Measurements from ENCODE around the gene STK38L.

STK38L gene

DNA sequence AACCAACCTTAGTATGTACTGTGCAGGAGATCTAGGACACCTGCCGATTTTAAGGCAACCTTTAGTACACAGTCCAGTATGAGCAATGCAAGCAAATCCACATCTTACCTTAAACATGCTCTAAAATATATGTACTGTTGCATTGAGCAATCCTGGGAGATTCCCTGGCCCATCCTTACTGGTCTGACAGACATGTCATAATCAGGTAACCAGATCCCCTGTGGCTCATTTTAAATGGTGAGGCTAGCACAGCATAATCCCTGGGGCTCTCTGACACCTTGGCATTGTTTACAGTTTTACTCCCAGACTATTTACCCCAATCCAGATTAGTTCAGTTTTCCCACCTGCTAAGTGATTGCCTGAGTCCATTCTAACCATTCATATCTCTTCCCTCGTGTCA, 103.7 kb downstream of the STK38L start:
- no peak for DNase-seq (ENCODE audit: low read depth)

- DNase-seq (ENCODE audit: low read depth), result no peak
Measured at GRCh38 chr12:27351476-27351875, 107.4 kb downstream of the STK38L start.

DNA sequence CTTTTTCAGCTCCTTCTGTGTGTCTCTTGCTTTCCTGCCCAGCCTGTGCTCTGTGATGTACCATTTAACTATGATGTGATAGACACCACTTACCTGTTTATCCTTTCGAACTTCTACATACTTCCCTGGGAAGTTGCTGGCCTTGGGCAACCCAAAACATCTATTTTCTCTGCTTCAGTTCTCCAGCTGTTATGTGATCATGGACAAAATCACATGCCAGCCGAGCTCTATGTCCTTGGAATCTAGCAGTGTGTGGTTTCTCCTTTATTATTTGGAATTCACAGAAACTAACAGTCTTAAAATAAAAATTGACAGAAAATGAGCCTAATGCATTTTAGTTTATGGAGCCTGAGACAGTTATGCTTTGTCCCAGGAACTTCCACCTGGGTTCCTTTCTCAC, 111.4 kb downstream of the STK38L start:
- no peak for DNase-seq (ENCODE audit: low read depth)

GRCh38 chr12:27355979-27356378, 111.9 kb downstream of the STK38L start:
- no peak for DNase-seq (ENCODE audit: low read depth)

GRCh38 chr12:27359578-27360340, 115.7 kb downstream of the STK38L start:
- no peak for DNase-seq (ENCODE audit: low read depth)

- no peak for DNase-seq (ENCODE audit: low read depth)
Measured at GRCh38 chr12:27361372-27361771, 117.3 kb downstream of the STK38L start.

- DNase-seq (ENCODE audit: low read depth), result no peak
Measured at GRCh38 chr12:27366621-27367020, 122.5 kb downstream of the STK38L start.

DNA sequence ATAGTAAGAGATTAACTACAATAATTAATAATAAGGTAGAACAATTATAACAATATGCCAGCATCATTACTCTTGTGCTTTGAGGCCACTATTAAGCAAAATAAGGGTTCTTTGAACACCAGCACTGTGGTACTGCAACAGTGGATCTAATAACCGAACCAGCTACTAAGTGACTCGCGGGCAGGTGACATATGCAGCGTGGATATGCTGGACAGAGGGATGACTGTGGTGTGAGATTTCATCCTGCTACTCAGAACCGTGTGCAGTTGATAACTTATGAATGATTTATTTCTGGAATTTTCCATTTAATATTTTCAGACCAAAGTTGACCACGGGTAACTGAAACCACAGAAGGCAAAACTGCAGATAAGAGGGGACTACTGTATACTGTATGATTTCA, 123.0 kb downstream of the STK38L start:
- DNase-seq (ENCODE audit: low read depth), result no peak
